SW480 (cell line): ENCODE measurements around the gene PPIB.
A peak's percentile ranks its signal among the peaks of the same experiment; 100 is the strongest.

Source experiments
- DNase-seq: peaks from one replicate; pipeline ENCODE4 v3.0.0-alpha.2; 2016; ENCODE audit warnings: low spot score

PPIB gene

DNA sequence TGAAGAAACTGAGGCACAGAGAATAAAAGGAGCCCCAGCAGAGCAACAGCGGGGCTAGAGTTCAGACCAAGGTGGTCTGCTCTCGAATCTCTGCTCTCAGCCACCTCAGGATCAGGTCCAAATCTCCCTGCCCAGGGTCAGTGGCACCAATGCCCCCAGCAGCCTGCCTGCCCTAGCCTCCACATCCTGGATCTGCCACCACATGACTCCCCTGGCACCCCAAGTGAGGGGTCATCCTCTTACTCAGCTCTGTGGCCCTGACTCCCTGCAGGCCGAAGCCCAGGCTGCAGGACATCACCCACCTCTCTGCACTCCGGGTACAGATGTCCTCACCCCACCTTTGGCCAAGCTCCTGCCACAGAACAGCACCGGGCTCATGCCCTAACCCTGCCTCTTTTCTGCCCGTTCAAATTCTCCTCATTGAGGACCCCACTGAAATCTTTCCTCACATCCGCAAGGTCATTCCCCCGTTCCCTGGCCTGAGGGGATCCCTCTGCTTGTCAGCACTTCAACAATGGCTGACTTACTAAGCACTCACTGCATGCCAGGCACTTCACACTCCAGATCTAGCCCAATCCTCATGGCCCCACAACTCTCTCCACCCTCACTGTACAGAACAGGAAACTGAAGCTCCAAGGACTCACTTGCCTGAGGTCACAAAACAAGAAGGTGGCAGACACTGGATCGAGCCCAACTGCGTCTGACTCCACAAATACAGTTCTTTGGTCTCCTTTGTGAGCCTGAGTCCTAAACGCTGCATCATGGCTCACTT lies 4.3 kb downstream of the PPIB start:
- no peak for DNase-seq

DNA sequence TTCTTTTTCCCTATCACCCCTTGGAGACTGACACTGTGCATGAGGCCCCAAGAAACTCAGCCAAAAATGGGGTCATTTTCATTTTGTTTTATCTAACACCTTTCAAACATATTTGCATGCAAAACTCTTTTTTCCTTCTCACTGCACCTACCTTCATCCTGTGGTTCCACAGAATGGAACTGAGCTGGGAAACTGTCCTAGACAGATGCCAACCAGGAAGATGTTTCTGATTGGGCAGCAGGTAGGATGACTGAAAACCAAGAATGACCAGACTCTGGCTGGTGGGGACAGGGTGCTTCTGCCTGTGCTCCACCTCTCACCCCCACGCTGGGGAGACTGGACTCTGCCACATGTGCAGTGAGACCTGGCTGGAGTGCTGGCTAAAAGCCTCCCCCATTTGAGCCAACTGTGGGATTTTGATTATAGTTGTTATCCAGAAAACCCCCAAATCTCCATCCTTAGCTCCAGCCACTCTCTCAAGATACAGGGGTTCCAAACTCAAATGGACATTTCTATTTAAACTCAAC lies 5.2 kb downstream of the PPIB start:
- no peak for DNase-seq

DNA sequence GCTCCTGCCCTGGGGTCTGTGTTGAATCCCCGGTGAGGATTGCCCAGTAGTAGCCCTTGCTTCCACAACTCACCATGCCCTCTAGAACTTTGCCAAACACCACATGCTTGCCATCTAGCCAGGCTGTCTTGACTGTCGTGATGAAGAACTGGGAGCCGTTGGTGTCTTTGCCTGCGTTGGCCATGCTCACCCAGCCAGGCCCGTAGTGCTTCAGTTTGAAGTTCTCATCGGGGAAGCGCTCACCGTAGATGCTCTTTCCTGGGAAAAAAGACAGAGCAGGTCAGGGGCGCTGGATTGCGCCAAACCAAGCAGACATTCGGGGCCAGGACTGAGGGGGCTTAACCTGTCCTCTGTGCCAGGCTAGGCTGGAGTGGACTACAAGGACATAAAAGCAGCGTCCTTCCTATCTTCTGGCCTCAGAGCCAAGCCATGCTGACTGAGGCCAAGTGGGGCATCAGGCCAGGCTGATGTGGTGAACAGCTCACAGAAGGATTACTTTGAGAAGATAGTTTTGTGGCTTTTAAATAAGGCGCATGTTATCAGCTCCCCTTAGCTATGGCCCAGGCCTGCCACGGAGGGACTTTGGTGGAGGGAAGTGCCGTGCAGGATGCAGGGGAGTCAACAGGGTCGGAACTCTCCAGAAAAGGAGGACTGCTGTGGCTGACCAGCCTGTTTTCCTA lies 6.0 kb downstream of the PPIB start:
- no peak for DNase-seq

GRCh38 chr15:64155802-64156651 lies 6.8 kb downstream of the PPIB start:
- DNase-seq, result no peak

DNA sequence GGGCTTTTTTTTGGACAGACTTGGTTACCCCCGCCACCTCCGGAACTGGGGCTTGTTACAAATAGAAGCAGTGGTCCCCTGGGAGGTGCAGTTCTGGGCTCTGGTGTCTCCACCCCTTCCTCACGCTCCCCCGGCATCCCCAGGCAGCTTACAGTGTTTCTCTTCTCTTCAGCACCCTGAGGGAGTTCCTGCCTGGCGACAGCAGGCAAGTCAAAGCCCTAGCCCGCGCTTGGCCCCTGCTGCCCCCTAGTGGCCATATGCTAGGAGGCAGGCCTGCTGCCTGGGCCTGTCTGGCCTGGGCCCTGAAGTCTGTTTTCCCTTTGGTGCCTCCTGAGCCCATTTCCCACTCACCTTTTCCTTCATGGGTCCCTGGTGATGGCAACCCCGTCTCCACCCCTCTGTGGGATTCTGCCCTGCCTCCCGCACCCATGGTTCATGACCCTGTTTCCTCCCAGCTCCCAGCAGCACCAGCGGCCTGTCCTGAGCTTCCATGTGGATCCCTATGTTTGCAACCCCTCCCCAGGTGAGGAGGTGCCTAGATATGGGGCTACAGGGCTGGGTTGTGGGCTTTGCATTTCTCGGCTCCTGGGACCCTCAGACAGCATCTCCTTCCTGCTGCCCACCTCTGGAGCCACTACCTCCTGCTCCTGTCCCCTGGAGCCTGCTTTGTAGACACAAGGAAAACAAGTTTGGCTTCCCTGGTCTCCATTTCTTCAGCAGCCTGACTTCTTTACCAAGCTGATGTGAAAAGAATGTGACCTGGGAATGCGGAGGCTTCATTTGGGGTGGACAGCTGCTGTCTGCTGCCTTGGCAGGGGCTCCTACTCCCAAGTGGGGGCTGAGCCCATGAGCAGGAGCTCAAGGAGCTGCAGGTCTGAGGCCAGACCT lies 9.1 kb downstream of the PPIB start:
- peak; percentile 83 for DNase-seq

GRCh38 chr15:64152507-64153387 lies 10.1 kb downstream of the PPIB start:
- DNase-seq, result no peak

DNA sequence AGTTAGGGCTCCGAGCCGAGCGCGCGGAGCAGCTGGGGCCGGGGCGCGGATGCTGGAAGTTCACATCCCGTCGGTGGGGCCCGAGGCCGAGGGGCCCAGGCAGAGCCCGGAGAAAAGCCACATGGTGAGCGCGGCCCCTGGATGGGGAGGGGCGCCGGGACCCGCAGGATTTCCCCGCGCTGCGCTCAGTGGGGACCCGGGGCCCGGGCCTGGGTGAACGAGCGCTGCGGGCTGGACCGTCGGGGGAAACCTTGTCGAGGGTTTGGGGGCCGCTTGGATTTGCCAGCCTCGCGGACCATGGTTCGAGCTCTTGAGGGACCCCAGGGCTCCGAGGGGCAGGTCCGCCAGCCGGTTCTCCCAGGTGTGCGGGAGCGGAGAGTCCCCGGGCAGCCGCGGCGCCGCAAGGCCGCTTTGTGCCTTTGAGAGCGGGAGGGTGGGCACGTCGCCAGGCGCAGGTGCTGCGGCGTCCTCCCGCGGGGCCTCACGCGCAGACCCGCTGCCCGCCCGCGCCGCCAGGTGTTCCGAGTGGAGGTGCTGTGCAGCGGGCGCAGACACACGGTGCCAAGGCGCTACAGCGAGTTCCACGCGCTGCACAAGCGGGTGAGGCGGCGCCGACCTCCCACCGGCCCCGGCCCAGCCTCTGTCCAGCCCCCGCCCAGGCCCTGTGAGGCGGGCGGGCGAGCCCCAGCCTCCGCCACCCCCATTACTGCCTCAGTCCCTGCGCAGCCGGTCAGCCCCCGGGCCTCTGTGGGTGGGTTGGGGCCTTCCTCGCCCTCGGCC lies 10.9 kb downstream of the PPIB start, which contains the start of gene SNX22:
SNX22 (plus strand) TSS at position 5 of the 780 bp plus-strand sequence; CDS start at position 50, 45 bp downstream.
- DNase-seq, result no peak

DNA sequence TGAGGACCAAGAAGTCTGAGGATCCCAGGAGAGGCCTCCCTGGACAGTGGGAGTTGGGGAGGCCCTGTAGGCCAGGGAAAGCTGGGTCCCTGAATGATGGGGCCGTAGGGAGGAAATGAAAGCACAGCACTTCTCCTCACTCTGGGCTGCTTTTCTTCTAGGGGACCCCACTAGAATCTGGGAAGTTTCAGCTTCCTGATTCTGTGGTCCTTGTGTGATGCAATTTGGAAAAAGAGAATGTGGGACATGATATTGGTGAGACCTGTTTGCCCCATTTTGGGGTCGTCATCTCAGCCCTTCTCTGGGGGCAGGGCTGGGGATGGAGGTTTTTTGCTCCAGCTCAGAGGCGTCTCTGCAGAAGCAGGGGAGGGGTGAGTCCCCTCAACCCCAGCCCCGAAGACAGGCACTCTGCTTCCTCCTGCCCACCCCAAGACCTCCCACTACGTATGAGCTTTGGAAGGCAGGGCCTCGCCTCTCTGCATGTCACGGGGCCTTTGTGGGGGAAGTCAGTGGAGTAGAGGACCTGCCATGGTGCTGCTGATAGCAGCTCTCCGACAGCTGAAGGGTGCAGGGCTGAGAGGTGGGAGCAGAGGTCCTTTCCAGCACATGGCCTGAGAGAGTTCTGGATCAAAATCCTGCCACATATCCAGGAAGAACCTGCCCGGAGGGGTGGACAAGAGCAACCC lies 12.8 kb downstream of the PPIB start:
- DNase-seq, result no peak

- peak; percentile 26 for DNase-seq
These were observed 13.4 kb downstream of the PPIB start for GRCh38 chr15:64149424-64149823.

- no peak for DNase-seq
These were observed 14.2 kb downstream of the PPIB start for GRCh38 chr15:64148581-64148980.

GRCh38 chr15:64148168-64148567 lies 14.7 kb downstream of the PPIB start:
- no peak for DNase-seq

DNA sequence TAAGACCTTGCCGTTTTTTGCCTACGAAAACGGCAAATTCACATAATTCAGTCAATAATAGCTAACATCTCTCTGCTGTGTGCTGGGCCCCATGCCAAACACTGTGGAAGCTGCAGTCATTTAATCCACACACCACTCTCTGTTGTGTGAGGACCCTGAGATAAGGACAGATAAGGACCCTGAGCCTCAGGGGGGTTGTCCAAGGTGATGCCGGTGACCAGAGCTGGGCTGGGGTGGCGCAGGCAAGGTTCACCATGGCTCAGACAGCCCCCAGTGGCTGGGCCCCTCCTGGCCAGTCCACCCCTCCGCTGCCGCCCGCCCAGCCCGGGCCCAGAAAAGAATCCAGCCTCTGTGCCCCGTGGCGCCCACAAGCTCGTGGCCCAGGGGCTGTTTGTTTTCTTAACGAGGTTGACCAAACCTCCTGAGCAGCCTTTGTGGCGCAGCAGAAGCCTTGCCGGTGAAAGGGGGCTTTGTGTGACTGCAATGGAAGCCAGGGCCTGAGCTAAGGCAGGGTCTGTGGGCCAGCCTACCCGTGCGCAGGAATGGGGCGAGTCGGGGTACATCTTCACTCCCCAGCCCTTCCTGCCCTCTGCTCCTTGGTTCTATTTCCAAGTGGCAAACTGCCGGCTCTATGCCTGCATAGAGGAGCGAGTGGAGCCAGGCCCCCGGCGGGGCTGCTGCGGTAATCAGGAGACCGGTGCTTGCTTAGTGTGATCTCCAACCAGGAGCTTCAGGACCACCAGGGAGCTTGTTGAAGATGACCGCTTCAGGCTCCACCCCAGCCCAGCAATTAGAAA lies 15.7 kb downstream of the PPIB start:
- no peak for DNase-seq

GRCh38 chr15:64146520-64146884 lies 16.3 kb downstream of the PPIB start:
- no peak for DNase-seq

- no peak for DNase-seq
These were observed 16.8 kb downstream of the PPIB start for GRCh38 chr15:64146041-64146440.

DNA sequence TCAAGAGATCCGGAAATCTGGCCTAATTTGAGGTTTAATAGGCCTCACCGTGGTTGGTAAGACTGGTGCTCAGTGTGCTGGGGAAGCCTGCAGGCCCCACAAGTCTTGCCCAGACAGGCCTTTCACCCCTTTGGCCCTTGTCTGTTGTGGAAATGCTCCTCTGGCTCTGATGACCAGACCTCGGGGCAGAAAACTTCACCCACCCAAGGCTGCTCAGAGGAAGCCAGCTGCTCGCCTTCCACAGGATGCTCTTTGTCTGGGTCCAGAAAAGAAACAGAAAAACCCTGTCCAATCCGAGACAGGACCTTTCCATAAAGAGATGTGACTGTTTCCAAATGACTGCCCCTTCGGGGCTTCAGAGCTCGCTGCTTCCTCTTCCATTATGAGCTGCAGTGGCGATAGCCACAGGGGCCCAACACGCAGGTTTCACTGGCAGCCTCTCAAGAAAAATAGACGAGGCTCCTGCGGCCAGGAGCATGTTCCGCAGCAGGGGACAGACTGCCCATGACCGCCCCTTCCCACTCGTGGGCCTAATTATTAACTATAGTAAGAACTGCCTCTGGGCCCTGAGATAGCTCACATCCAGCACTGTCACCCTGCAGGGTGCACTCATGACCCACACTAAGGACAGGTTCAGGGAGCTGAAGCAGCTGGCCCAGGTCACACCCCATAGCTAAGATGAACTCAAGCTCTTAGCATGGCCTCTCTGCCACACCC lies 18.1 kb downstream of the PPIB start:
- DNase-seq, result no peak

DNA sequence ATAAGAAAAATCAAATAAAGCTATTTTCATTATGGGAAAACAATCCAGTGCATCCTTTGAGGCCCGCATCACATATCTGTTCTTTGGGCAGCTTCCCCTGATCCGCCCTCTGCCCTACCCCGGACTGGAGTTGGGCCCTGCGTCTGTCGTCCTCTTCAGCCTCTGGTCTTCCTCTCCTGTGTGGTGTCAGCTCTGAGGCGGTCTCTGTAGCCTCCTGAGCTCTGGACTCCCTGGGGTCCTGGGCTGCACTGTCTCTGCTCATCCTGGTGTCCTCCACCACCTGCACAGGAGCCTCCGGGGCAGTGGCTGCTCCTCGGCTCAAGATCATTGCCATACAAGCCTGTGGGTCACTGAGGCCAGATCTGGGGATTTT lies 18.6 kb downstream of the PPIB start:
- no peak for DNase-seq

- DNase-seq, result no peak
These were observed 19.5 kb downstream of the PPIB start for GRCh38 chr15:64143276-64143675.
